ENCODE measurements around the gene TADA2B. TPM values are rescaled to one million over a fixed set of nuclear protein-coding genes. Genes with fewer than 3 reads are reported as not detected.

Gene TADA2B
- total and polyA plus RNA-seq, 2 experiments from 2014 or later = 2.2 to 14.8 TPM

DNA sequence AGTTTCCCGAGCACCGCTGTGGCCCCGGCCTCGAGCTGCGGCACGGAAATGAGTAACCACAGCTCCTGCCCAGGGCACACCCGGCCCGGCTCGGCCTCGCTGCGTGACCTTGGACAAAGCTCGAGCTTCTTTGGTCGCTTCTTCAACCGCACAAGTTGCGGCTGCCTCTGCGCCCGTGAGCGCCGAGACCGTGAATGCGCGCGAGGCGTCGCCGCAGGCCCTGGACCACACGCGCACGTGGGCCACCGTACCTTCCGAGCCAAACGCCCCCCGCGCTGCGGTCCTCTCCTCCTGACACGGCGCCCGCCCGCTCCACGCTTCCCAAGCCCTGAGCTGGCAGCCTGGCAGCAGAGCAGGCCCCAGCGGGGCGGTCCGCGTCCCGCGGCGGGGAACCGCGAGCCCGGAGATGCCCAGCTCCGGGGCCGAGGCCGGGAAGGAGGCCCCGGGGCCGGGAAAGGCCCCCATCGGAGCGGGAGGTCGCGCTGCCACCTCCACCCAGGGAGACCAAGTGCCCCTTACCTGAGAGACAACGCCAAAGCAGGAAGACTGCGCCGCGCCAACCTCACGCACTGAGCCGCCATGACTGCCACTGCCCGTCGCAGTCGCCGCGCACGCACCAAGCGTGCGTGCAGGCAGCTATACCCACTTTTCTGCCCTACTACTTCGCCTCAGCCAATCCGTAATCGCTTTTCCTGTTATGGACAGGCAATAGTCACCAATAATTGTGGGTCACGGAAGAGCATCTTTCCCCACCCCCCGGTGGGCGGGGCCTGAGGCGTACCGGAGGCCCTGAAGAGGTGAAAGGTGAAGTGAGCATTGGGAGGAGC lies 24.5 kb downstream of the TADA2B start, which contains the start of gene GRPEL1:
Gene GRPEL1, minus strand, starts transcription at position 613 of the 827 bp plus-strand sequence. Its CDS starts 32 bp downstream, at position 581.
- peak within 1 kb of the TSS; percentile 81 for H3K27ac ChIP-seq
- no peaks in the 10 kb centered on the region for H3K9me3 ChIP-seq (ENCODE audit: low read depth)
- no peak for TF ChIP-seq EZH2phosphoT487 (IDR thresholded peaks at IDR 0.05; ENCODE audit: insufficient read depth, low read depth)
- no peak for TF ChIP-seq EZH2 (IDR thresholded peaks at IDR 0.05; ENCODE audit: insufficient read depth, poor library complexity, severe bottlenecking)
- peaks cover 16% of the 10 kb centered on the region for H3K36me3 ChIP-seq (ENCODE audit: low read depth)
- 2% methylated on average over 62 to 66 of the region's 81 CpGs for whole genome bisulfite sequencing, 2 experiments (ENCODE audit: low coverage in 1 of 2, low lambda C conversion rate in 2 of 2, missing lambda C conversion rate in 2 of 2)
- peak within 1 kb of the TSS; percentile 92 for H2AFZ ChIP-seq
- no peaks in the 10 kb centered on the region; the same call in 1 of the 2 replicates for H4K20me1 ChIP-seq (ENCODE audit: insufficient read depth)
- no peaks in the 10 kb centered on the region for H3K27me3 ChIP-seq (replicated peaks; ENCODE audit: insufficient read depth)
- peaks cover 10% of the 10 kb centered on the region for H3K4me1 ChIP-seq (ENCODE audit: insufficient read depth)
- peaks cover 51% of the 10 kb centered on the region for H3K79me2 ChIP-seq (ENCODE audit: insufficient read depth)
- no peaks in the 10 kb centered on the region for H3K9me2 ChIP-seq (ENCODE audit: insufficient read depth)
- in situ Hi-C loops (cut with MboI) = no loop called here
- H3F3A ChIP-seq (ENCODE audit: insufficient read depth) = no peaks in the 10 kb centered on the region
- H3K4me3 ChIP-seq = peak within 1 kb of the TSS; percentile 85
- H3K9ac ChIP-seq = peak within 1 kb of the TSS; percentile 88
- peak; percentile 99 for DNase-seq
- H3K4me2 ChIP-seq (ENCODE audit: unreplicated experiment) = peak within 1 kb of the TSS; percentile 90

- H3K4me2 ChIP-seq (ENCODE audit: unreplicated experiment) = peak overlapping the region; percentile 83
- no peaks in the 10 kb centered on the region for H3F3A ChIP-seq (ENCODE audit: insufficient read depth)
- peak overlapping the region; percentile 85 for H3K4me3 ChIP-seq
- WGBS, 2 experiments (ENCODE audit: low coverage in 1 of 2, low lambda C conversion rate in 2 of 2, missing lambda C conversion rate in 2 of 2) = 0% methylated on average over 26 to 49 of the region's 50 CpGs
- no peaks in the 10 kb centered on the region for H3K9me3 ChIP-seq (ENCODE audit: low read depth)
- no peaks in the 10 kb centered on the region; the same call in 1 of the 2 replicates for H4K20me1 ChIP-seq (ENCODE audit: insufficient read depth)
- H2AFZ ChIP-seq = peak overlapping the region; percentile 92
- peaks cover 44% of the 10 kb centered on the region for H3K79me2 ChIP-seq (ENCODE audit: insufficient read depth)
- in situ Hi-C loops (cut with MboI) = no loop called here
- DNase-seq = no peak
- no peak for TF ChIP-seq EZH2 (IDR thresholded peaks at IDR 0.05; ENCODE audit: insufficient read depth, poor library complexity, severe bottlenecking)
- TF ChIP-seq EZH2phosphoT487 (IDR thresholded peaks at IDR 0.05; ENCODE audit: insufficient read depth, low read depth) = no peak
- H3K36me3 ChIP-seq (ENCODE audit: low read depth) = peaks cover 9% of the 10 kb centered on the region
- peak overlapping the region; percentile 83 for H3K9ac ChIP-seq
- H3K27me3 ChIP-seq (replicated peaks; ENCODE audit: insufficient read depth) = no peaks in the 10 kb centered on the region
- peaks cover 10% of the 10 kb centered on the region for H3K4me1 ChIP-seq (ENCODE audit: insufficient read depth)
- H3K27ac ChIP-seq = peak overlapping the region; percentile 81
- H3K9me2 ChIP-seq (ENCODE audit: insufficient read depth) = no peaks in the 10 kb centered on the region
Measured at GRCh38 chr4:7068279-7068842, 25.2 kb downstream of the TADA2B start.

GRCh38 chr4:7068883-7069282 lies 25.7 kb downstream of the TADA2B start:
- Histone ChIP-seq H3F3A (ENCODE audit: insufficient read depth) (no peaks in the 10 kb centered on the region), H3K9ac (peak overlapping the region; percentile 83), H3K36me3 (ENCODE audit: low read depth) (peaks cover 4% of the 10 kb centered on the region; the same call in 1 of the 2 replicates), H4K20me1 (ENCODE audit: insufficient read depth) (no peaks in the 10 kb centered on the region; the same call in 1 of the 2 replicates), H3K27ac (peak overlapping the region; percentile 81), H3K27me3 (replicated peaks; ENCODE audit: insufficient read depth) (no peaks in the 10 kb centered on the region), H3K79me2 (ENCODE audit: insufficient read depth) (peaks cover 39% of the 10 kb centered on the region), H3K4me2 (ENCODE audit: unreplicated experiment) (peak overlapping the region; percentile 83), H3K9me3 (ENCODE audit: low read depth) (no peaks in the 10 kb centered on the region), H3K9me2 (ENCODE audit: insufficient read depth) (no peaks in the 10 kb centered on the region), H3K4me1 (ENCODE audit: insufficient read depth) (peaks cover 10% of the 10 kb centered on the region), H3K4me3 (peak overlapping the region; percentile 85), H2AFZ (peak overlapping the region; percentile 92)
- 24 to 25% methylated on average over 20 of the region's 20 CpGs for WGBS, 2 experiments (ENCODE audit: low coverage in 1 of 2, low lambda C conversion rate in 2 of 2, missing lambda C conversion rate in 2 of 2)
- DNase-seq = peak; percentile 57
- in situ Hi-C loops (cut with MboI) = no loop called here
- no peak for TF ChIP-seq EZH2phosphoT487 (IDR thresholded peaks at IDR 0.05; ENCODE audit: insufficient read depth, low read depth)
- TF ChIP-seq EZH2 (IDR thresholded peaks at IDR 0.05; ENCODE audit: insufficient read depth, poor library complexity, severe bottlenecking) = no peak

GRCh38 chr4:7070729-7071511 lies 27.7 kb downstream of the TADA2B start:
- no peak for TF ChIP-seq EZH2phosphoT487 (IDR thresholded peaks at IDR 0.05; ENCODE audit: insufficient read depth, low read depth)
- no peak for TF ChIP-seq EZH2 (IDR thresholded peaks at IDR 0.05; ENCODE audit: insufficient read depth, poor library complexity, severe bottlenecking)
- Histone ChIP-seq H3K9ac (no peak overlapping the region), H3K4me2 (ENCODE audit: unreplicated experiment) (no peak overlapping the region), H3K4me1 (ENCODE audit: insufficient read depth) (peaks cover 10% of the 10 kb centered on the region), H3K4me3 (no peak overlapping the region), H3K27me3 (replicated peaks; ENCODE audit: insufficient read depth) (no peaks in the 10 kb centered on the region), H4K20me1 (ENCODE audit: insufficient read depth) (no peaks in the 10 kb centered on the region; the same call in 1 of the 2 replicates), H3K79me2 (ENCODE audit: insufficient read depth) (peaks cover 19% of the 10 kb centered on the region), H3K9me2 (ENCODE audit: insufficient read depth) (no peaks in the 10 kb centered on the region), H3F3A (ENCODE audit: insufficient read depth) (no peaks in the 10 kb centered on the region), H3K27ac (no peak overlapping the region), H2AFZ (no peak overlapping the region), H3K36me3 (ENCODE audit: low read depth) (no peaks in the 10 kb centered on the region), H3K9me3 (ENCODE audit: low read depth) (no peaks in the 10 kb centered on the region)
- DNase-seq = peak; percentile 80
- in situ Hi-C loops (cut with MboI) = loop anchor here (10.0 kb wide), 1 partner anchor 356 kb away; the partner anchor contains the start of gene BLOC1S4
- WGBS, 2 experiments (ENCODE audit: low coverage in 1 of 2, low lambda C conversion rate in 2 of 2, missing lambda C conversion rate in 2 of 2) = 27 to 28% methylated on average over 23 of the region's 23 CpGs
